Hepatic stellate cell (primary cell): Measurements from ENCODE around the gene EEF1A2.

Experiments used
- DNase-seq: peaks from one replicate; pipeline ENCODE4 v3.0.0; 2011; ENCODE audit warnings: low spot score

The EEF1A2 gene

DNA sequence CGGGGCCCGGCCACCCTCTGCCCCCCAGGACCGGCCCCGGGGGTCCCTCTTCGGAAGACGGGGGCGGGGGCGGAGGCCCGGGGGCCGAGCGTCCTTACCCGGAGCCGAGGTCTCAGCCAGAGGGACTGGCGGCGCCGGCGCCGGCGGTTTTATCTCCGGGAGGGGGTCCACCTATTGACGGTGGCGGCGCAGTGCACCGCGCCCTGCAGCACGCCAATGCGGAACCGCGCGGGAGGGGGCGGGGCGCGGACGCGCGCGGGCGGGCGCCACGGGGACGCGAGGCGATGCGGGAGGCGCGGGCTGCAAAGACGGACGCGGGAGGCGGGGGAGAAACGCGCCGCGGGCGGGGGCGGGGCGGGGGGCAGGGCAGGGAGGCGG lies at the start of gene EEF1A2:
Gene EEF1A2 (minus strand): TSS at position 124 of the 378 bp plus-strand sequence. CDS start 1,320 bp downstream, outside the sequence.
- no peak for DNase-seq

GRCh38 chr20:63548542-63548941 lies 49.7 kb upstream of the EEF1A2 start:
- no peak for DNase-seq

DNA sequence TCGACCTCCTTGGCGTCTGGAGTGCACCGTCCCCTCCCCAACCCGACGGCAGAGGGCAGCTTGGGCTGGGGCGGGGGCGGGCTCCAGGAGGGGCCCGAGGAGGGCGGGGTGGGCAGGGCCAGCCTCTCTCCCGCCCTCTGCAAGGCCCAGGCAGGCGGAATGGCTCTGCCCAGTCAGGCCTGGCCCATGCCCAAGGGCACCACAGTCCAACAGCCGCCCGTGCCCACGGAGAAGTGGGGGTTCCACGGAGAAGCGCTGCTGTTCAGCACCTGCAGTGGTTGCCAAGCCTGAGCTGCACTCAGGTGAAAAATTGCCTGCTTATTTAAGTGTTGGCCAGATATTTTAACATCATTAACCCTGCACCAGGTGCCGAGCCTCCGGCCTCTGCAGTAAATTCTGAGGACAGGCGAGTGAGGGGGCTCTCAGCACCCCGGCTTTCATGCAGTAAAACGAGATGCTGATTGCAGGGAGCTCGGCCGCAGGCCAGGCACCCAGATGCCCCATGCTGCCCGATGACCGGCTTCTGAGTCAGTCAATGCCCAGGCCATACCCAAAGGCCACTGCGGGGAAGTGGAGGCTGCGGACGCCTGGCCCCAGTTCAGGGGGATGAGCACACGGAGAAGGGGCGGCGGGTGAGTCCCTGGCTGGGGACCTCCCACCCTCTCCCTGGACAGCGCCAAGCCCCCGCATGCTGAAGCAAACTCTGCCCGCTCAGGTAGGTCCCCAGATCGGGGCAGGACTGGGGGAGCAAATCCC lies 49.0 kb upstream of the EEF1A2 start, which contains the start of gene SRMS:
Gene SRMS (minus strand): TSS at position 25 of the 756 bp plus-strand sequence. CDS start 286 bp downstream, outside the sequence.
- DNase-seq = no peak

DNA sequence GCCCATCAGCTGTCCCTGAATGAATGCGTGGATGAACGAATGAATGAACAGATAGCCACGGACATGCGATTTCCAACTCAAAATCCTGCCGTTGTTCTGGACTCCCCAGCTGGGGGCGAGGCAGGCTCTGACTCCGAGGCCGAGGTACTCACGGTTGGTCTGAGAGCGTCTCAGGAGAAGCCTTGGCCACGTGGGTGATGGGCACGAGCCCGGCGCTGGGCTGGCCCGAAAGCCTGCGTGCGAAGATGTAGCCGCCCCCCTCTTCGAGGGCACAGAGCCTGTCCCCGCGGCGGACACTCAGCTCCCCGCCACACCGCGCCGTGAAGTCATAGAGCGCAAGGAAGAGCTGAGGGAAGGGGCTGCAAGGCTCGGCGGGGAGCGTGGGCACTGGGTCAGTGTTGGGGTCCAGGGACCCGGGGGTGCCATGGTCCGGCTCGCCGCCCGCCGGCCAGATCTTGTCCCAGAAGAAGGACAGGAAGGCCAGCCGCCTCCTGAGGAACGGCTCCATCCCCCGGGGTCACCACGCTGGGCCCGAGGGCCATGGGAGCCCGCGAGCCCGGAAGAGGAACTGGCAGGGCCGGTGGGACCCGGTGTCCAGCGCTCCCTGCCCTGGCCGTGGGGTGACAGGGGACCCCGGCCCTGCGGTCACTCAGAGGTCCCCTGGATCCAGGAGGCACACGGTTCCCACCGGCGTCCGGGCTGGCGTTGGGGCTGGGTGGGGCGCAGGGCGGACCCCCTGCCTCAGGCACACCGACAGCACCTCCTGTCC lies 48.3 kb upstream of the EEF1A2 start:
- DNase-seq = no peak

- no peak for DNase-seq
These were observed 47.5 kb upstream of the EEF1A2 start for GRCh38 chr20:63546256-63546955.

DNA sequence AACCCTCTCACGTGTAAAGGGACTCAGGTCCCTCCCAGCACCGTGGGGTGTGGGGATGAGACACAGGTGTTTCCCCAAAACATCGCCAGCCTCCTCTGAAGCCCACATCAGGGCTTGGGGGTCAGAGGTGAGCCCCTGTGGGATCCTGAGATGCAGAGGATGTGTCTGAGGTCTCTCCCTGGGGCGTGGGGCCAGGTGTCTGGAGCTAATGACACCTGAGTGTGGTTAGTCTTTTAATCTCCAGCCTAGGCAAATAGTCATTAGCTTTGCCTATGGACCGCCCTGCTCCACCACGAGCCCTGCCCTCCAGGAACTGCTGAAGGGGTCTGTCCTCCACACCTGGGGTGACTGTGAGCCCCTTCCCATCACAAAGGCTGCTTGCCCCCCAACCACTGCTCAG lies 46.9 kb upstream of the EEF1A2 start:
- no peak for DNase-seq

- DNase-seq = no peak
These were observed 46.2 kb upstream of the EEF1A2 start for GRCh38 chr20:63544958-63545516.

GRCh38 chr20:63544241-63544957 lies 45.5 kb upstream of the EEF1A2 start:
- DNase-seq = no peak

- no peak for DNase-seq
These were observed 44.9 kb upstream of the EEF1A2 start for GRCh38 chr20:63543733-63544132.

DNA sequence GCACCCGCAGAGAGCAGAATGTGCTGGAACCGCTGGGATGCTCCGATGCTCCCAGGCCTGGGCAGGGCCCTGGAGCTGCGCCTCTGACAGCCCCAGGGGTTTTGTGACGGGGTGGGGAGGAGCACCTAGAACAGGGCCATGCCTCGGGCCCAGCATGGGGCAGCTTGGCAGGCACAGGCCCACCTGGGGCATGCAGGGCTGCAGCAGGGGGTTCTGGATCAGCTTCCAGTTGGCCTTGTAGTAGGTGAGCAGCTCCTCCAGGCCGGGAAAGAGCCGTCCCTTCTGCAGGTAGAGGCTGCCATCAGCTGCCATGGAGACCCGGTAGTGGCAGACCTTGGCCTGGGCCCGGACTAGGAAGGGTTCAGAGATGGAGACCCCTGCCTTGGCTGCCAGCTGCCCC lies 44.2 kb upstream of the EEF1A2 start:
- DNase-seq = no peak

GRCh38 chr20:63542696-63543095 lies 43.8 kb upstream of the EEF1A2 start:
- no peak for DNase-seq

- DNase-seq = no peak
These were observed 43.2 kb upstream of the EEF1A2 start for GRCh38 chr20:63542031-63542559.

GRCh38 chr20:63541371-63541770 lies 42.5 kb upstream of the EEF1A2 start:
- DNase-seq = no peak

GRCh38 chr20:63540417-63541186 lies 41.7 kb upstream of the EEF1A2 start:
- no peak for DNase-seq

- DNase-seq = no peak
These were observed 40.8 kb upstream of the EEF1A2 start for GRCh38 chr20:63539441-63540370.

DNA sequence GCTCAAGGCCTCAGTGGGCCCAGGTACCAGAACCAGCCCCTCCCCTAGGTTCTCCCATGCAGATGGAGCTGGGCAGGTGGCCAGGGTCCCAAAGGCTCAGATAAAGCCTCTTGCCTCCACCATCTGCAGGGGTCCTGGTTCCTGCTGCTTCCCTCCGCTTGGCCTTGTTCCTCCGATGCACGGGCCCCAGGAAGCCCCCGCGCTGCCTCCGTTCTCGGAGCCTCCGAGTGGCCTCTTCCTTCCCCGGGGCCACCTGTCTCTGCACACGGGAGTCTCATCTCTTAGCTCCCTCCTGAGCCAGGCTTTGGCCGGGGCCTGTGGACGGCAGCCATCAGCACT lies 40.2 kb upstream of the EEF1A2 start:
- no peak for DNase-seq

DNA sequence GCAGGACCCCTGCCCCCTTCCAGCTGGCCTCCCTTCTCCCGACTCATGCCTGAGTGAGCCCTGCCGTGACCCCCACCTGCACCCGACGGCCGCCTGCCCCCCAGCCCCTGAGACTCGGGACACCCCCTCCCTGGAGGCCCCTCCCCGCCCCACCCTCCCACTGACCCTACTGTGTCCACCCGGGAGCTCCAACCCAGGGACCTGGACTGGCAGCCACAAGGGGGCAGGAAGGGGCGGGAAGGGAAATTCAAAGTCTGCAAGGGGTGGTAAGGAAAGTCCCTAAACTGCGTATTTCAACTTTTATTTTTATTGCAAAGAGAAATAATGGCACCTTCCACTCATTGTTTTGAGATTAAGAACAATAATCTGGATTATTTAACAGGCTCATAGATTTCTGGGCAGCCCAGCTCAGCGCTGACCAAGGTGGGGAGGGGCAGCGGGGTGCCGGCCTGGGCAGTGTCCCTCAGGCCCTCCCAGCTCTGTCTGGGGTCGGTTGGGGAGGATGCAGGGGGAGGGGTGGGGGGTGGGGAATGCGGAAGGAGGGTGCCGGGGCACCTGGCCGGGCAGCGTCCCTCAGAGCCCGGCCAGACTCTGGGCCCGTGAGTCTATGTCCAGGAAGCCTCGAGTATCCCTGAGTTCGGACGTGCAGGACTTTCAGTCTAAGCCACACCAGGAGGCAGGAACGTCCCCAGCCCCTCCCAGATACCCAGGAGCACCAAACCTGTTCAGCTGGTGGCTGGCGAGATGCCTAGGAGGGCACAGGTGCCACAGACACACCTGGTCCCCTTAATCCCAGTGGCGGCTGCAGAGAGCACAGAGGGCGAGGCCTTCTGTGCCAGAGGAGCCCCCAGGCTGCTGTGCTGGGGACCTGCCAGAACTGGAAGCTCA lies 39.6 kb upstream of the EEF1A2 start:
- DNase-seq = peak; percentile 61

- peak; percentile 96 for DNase-seq
These were observed 38.8 kb upstream of the EEF1A2 start for GRCh38 chr20:63537525-63538203.
